Activated B cell treated with CpG ODN at 0.5 μM for 24 hours (primary cell): Measurements from ENCODE around the gene SH3GLB2. TPM values are rescaled to one million over a fixed set of nuclear protein-coding genes. Genes with fewer than 3 reads are reported as not detected.

Experiments used
- ATAC-seq: fragments of 200-7000 bp; cut with Tn5 transposase; one replicate; pipeline ENCODE4 v1.10.0; 2021; ENCODE audit warnings: low read depth, mild to moderate bottlenecking, moderate library complexity
- CTCF ChIA-PET: fragments of 350-600 bp; sonication (Branson Sonifier 250); formaldehyde crosslinking; loops from one replicate; lab custom pipeline; 2021; ENCODE audit warnings: antibody characterized with exemption; lab: Charles Lee
- POLR2A ChIA-PET: fragments of 350-600 bp; sonication (Branson Sonifier 250); formaldehyde crosslinking; loops from one replicate; lab custom pipeline; 2021; ENCODE audit warnings: antibody characterized with exemption; lab: Charles Lee
- DNase-seq: peaks from one replicate; pipeline ENCODE4 v3.0.0; 2022
- H3K27ac Mint-ChIP-seq: one replicate; pipeline ENCODE4 v1.8.0; 2020; ENCODE audit warnings: mixed read lengths
- H3K27me3 Mint-ChIP-seq: one replicate; pipeline ENCODE4 v1.8.0; 2021; ENCODE audit warnings: mixed read lengths
- H3K36me3 Mint-ChIP-seq: one replicate; pipeline ENCODE4 v1.8.0; 2021; ENCODE audit warnings: low read depth, mixed read lengths
- H3K4me1 Mint-ChIP-seq: one replicate; pipeline ENCODE4 v1.8.0; 2021; ENCODE audit warnings: mixed read lengths
- H3K4me3 Mint-ChIP-seq: one replicate; pipeline ENCODE4 v1.8.0; 2020; ENCODE audit warnings: mild to moderate bottlenecking, mixed read lengths
- H3K9me3 Mint-ChIP-seq: one replicate; pipeline ENCODE4 v1.8.0; 2020; ENCODE audit warnings: mixed read lengths
- CTCF ChIP-seq: fragments of 200-600 bp; IDR thresholded peaks from one replicate; pipeline ENCODE4 v1.8.0; 2022; ENCODE audit warnings: antibody characterized with exemption, mild to moderate bottlenecking
- intact Hi-C: fragments of 100-400 bp; cut with micrococcal nuclease; formaldehyde crosslinking; loops from one replicate; pipeline ENCODE4 v1.15.1; 2024
- total RNA-seq: library from RNA; stranded (reverse); gene quantifications from 2 replicates; pipeline ENCODE4 v1.2.3, GENCODE V29; 2022

The SH3GLB2 gene
- total RNA-seq, 1 donor from 2014 or later: 62.9 TPM

- no peak for TF ChIP-seq CTCF
- ChIA-PET CTCF (no interaction called here), POLR2A (no interaction called here)
- Mint-ChIP-seq H3K36me3 (peaks cover 53% of the 10 kb centered on the region), H3K4me3 (no peak overlapping the region), H3K27me3 (no peaks in the 10 kb centered on the region), H3K9me3 (no peaks in the 10 kb centered on the region), H3K4me1 (peaks cover under 1% of the 10 kb centered on the region), H3K27ac (no peak overlapping the region)
- no peak for DNase-seq
- intact Hi-C loops: no loop called here
- ATAC-seq: no peak
Measured at GRCh38 chr9:129063061-129063460, 34.9 kb upstream of the SH3GLB2 start.

- Mint-ChIP-seq H3K4me3 (no peak overlapping the region), H3K9me3 (no peaks in the 10 kb centered on the region), H3K27ac (no peak overlapping the region), H3K27me3 (no peaks in the 10 kb centered on the region), H3K36me3 (peaks cover 60% of the 10 kb centered on the region), H3K4me1 (no peaks in the 10 kb centered on the region)
- ChIA-PET POLR2A (no interaction called here), CTCF (no interaction called here)
- TF ChIP-seq CTCF: no peak
- DNase-seq (no peak), ATAC-seq (no peak)
- intact Hi-C loops: no loop called here
Measured at GRCh38 chr9:129060991-129061390, 32.9 kb upstream of the SH3GLB2 start.

- no peak for TF ChIP-seq CTCF
- ATAC-seq: no peak
- no peak for DNase-seq
- no peak overlapping the region for H3K27ac Mint-ChIP-seq
- intact Hi-C loops: no loop called here
- no peak overlapping the region for H3K4me3 Mint-ChIP-seq
- H3K27me3 Mint-ChIP-seq: no peaks in the 10 kb centered on the region
- ChIA-PET CTCF (no interaction called here), POLR2A (interaction anchor here (0.6 kb wide), 1 partner anchor 486 kb away, joined by 3 read pairs; no protein-coding TSS in a partner anchor)
- peaks cover 53% of the 10 kb centered on the region for H3K36me3 Mint-ChIP-seq
- no peaks in the 10 kb centered on the region for H3K4me1 Mint-ChIP-seq
- no peaks in the 10 kb centered on the region for H3K9me3 Mint-ChIP-seq
Measured at GRCh38 chr9:129059796-129060785, 32.0 kb upstream of the SH3GLB2 start.

GRCh38 chr9:129058965-129059795, 31.0 kb upstream of the SH3GLB2 start:
- CTCF ChIA-PET: no interaction called here

More at GRCh38 chr9:129058965-129059795, 31.0 kb upstream of the SH3GLB2 start:
- TF ChIP-seq CTCF: no peak
- no peak overlapping the region for H3K27ac Mint-ChIP-seq
- no peaks in the 10 kb centered on the region for H3K4me1 Mint-ChIP-seq
- peaks cover 54% of the 10 kb centered on the region for H3K36me3 Mint-ChIP-seq
- no peak for DNase-seq
- intact Hi-C loops: no loop called here
- H3K4me3 Mint-ChIP-seq: no peak overlapping the region
- POLR2A ChIA-PET: interaction anchor here (0.6 kb wide), 1 partner anchor 487 kb away, joined by 3 read pairs; no protein-coding TSS in a partner anchor
- H3K9me3 Mint-ChIP-seq: no peaks in the 10 kb centered on the region
- no peaks in the 10 kb centered on the region for H3K27me3 Mint-ChIP-seq
- ATAC-seq: no peak
